ENCODE data around the gene IGF2BP3.

IGF2BP3 gene

DNA sequence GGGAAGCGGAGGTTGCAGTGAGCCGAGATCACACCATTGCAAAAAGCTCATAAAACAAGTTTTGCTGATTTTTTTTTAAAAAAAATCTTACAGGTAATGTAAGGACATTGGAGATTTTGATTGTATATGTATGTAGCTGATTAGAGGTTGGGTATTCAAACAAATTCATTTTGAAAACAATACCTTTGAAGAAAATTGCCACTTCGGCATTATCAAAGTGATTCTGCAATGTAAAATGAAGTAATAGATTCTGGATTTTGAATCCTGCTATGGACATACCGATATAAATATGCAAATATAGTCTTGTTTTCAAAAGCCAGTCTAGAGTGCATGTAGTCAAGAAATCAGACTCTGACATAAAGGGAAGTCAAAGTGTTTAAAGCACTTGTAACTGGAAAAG lies 12.4 kb upstream of the IGF2BP3 start:
- no peak for TF ChIP-seq POLR2AphosphoS5 (IDR thresholded peaks at IDR 0.05; ENCODE audit: low read depth, low read length)
- TF ChIP-seq TAF1 (IDR thresholded peaks at IDR 0.05; ENCODE audit: low read depth, low read length) = no peak
- FAIRE-seq = no peak

DNA sequence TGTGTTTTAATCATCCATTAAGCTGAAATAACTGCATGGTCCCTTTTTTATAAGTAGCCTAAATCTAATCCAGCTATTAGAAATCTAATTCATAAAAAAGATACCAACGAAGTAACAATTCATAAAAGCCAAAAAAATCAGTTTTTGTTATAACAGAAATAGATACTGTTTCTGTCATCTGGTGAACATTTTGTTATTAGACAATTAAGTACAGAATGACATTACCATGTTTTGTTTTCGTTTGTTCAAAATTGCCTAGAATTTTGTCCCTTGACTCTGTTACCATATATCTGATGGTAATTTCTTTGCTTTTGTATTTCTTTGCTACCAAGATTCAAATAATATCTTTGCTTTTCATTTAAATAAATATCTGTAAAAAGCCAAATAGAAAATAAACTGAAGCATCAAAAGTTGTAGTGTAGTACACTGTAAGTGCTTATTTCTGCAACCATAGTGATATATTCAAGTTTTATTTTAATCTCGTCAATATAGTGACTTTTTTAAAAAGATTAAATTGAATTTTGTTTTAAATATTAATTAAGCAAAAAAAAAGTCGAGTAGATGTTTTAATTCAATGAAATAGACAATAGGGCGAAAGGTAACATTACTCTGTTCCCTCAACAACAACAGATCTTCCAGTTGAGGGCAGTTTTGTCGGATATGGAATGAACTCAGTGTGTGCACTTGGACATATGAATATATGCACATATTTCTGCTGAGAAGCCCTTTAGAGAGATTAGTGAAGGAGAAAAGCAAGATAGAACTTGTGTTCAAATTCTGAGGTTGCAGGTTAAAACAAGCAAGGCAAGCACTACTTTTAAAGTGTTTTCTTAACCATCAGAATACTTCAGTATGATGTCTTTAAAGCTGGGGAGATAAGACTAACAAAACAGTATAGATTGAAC lies 7.9 kb upstream of the IGF2BP3 start:
- peak; percentile 58 for FAIRE-seq
- TF ChIP-seq SPI1 (IDR thresholded peaks at IDR 0.05; ENCODE audit: low read depth, low read length) (no peak), PAX5 (IDR thresholded peaks at IDR 0.05; ENCODE audit: insufficient read depth, low read length, severe bottlenecking) (no peak), POU2F2 (IDR thresholded peaks at IDR 0.05; ENCODE audit: low read depth, low read length) (no peak), TAF1 (IDR thresholded peaks at IDR 0.05; ENCODE audit: low read depth, low read length) (no peak), POLR2A (IDR thresholded peaks at IDR 0.05; ENCODE audit: low read depth, low read length) (no peak), POLR2AphosphoS5 (IDR thresholded peaks at IDR 0.05; ENCODE audit: low read depth, low read length) (no peak)
- DNase-seq (ENCODE audit: insufficient read length, low spot score) = no peak

More for the DNA sequence above, 12.4 kb upstream of the IGF2BP3 start:
- no peak for DNase-seq (ENCODE audit: insufficient read length, low spot score)

DNA sequence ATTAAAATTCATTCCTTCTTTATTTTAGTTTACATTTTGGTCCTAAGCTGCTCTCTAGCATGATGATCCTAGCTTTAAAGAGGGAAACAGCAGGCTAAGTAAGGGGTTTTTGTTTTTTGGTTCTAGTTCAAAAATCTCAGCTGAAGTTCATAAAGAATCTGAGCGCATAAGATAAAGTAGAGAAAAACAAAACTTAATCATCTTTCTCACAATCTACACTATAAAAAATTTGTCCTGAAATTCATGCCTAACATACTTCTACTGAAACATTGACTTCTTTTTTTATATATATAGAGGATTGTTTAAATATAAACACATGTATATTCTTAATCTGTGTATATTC lies 6.8 kb upstream of the IGF2BP3 start:
- FAIRE-seq = no peak
- no peak for TF ChIP-seq SPI1 (IDR thresholded peaks at IDR 0.05; ENCODE audit: low read depth, low read length)
- TF ChIP-seq POLR2A (IDR thresholded peaks at IDR 0.05; ENCODE audit: low read depth, low read length) = no peak
- TF ChIP-seq PAX5 (IDR thresholded peaks at IDR 0.05; ENCODE audit: insufficient read depth, low read length, severe bottlenecking) = no peak
- no peak for TF ChIP-seq POLR2AphosphoS5 (IDR thresholded peaks at IDR 0.05; ENCODE audit: low read depth, low read length)
- TF ChIP-seq TAF1 (IDR thresholded peaks at IDR 0.05; ENCODE audit: low read depth, low read length) = no peak
- TF ChIP-seq POU2F2 (IDR thresholded peaks at IDR 0.05; ENCODE audit: low read depth, low read length) = no peak
- DNase-seq (ENCODE audit: insufficient read length, low spot score) = no peak

DNA sequence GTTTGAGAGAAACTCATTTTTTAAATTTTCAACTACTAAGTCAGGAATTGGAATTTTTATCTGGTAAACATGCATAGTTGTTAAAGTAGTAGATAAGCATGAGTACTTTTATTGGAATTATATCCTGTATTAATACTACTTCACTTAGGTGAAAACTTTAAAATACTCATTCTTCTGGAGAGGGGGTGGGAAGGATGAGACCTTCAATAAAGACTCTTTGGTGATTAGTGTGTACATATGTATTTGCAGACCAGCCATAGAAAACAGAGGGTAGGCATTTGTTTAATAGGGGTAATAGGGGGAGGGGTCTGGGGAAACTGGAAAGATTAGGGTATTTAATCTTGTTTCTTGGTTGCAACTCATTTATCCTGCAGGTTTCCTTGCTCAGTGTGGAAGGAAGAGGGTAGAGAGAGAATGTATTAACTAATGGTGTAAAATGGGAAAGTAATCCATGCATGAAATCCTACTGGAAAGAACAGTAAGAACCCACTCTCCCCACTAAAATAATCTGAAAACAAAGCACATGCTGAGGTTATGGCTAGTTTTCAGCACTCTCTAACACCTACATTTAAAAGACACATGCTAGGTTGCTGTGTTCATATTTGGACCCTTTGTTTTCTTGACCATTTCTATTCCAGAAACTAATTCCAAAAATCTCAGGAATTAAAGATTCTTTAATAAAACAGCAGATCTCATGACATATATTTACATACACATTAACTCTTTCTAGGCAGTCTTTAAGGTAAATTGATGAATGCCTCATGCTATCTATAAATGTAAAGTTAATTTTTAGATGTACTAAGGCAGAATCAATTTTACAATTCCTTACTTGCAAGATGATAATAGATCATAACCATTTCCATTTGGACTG lies 6.2 kb upstream of the IGF2BP3 start:
- TF ChIP-seq SPI1 (IDR thresholded peaks at IDR 0.05; ENCODE audit: low read depth, low read length) (no peak), POLR2A (IDR thresholded peaks at IDR 0.05; ENCODE audit: low read depth, low read length) (peak; percentile 38; the same call in 1 of the 2 replicates), TAF1 (IDR thresholded peaks at IDR 0.05; ENCODE audit: low read depth, low read length) (no peak)
- FAIRE-seq (peak; percentile 38), DNase-seq (ENCODE audit: insufficient read length, low spot score) (no peak)

DNA sequence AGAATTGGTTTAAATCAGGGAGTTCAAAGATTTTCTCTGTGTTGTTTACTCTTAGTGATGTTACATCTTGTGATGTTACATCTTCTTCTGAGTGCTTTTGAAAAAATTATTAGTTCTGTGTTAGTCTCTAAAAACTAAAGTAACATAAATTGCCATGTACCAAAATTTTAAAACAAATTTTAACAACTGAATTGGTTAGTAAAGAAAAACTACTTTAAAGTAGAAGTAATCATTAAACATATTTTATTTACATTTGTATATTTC lies 5.2 kb upstream of the IGF2BP3 start:
- DNase-seq (ENCODE audit: insufficient read length, low spot score) (no peak), FAIRE-seq (no peak)
- no peak for TF ChIP-seq POLR2AphosphoS5 (IDR thresholded peaks at IDR 0.05; ENCODE audit: low read depth, low read length)

DNA sequence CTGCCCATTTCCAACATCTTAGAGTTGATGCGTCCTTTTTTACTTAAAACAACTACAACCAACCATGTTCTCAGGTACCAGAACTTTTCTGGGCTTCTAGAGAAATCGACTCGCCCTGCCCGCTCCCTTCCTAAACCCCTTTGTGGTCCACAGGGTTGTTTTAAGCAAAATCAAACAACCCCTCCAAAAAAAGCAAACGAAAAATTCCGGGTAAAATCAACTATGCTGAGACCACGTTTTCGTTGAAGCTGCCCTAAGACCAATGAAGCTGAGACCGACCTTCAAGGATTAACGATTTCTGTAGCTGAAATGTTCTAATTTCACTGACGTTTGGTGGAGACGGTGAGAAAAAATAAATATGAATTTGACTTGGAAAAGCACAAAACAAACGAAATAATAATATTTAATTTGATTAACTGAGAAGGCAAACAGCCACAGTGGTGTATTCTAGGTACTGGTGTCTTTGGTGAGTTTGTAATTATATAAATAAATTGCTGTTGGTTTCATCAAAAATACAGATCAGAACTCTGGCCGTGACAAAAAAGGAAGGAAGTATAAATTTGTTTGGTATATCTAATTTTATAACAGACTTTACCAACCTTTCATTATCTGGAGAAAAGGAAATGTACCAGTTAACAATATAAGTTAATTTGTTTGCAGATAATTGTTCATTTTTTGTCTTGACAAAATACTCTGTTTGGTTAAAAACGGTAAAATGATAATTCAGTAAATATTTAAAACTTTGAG lies 4.7 kb upstream of the IGF2BP3 start:
- TF ChIP-seq POLR2AphosphoS5 (IDR thresholded peaks at IDR 0.05; ENCODE audit: low read depth, low read length) (no peak), PAX5 (IDR thresholded peaks at IDR 0.05; ENCODE audit: insufficient read depth, low read length, severe bottlenecking) (no peak), POLR2A (IDR thresholded peaks at IDR 0.05; ENCODE audit: low read depth, low read length) (no peak), POU2F2 (IDR thresholded peaks at IDR 0.05; ENCODE audit: low read depth, low read length) (no peak), TAF1 (IDR thresholded peaks at IDR 0.05; ENCODE audit: low read depth, low read length) (no peak), SPI1 (IDR thresholded peaks at IDR 0.05; ENCODE audit: low read depth, low read length) (no peak)
- DNase-seq (ENCODE audit: insufficient read length, low spot score) (no peak), FAIRE-seq (no peak)

DNA sequence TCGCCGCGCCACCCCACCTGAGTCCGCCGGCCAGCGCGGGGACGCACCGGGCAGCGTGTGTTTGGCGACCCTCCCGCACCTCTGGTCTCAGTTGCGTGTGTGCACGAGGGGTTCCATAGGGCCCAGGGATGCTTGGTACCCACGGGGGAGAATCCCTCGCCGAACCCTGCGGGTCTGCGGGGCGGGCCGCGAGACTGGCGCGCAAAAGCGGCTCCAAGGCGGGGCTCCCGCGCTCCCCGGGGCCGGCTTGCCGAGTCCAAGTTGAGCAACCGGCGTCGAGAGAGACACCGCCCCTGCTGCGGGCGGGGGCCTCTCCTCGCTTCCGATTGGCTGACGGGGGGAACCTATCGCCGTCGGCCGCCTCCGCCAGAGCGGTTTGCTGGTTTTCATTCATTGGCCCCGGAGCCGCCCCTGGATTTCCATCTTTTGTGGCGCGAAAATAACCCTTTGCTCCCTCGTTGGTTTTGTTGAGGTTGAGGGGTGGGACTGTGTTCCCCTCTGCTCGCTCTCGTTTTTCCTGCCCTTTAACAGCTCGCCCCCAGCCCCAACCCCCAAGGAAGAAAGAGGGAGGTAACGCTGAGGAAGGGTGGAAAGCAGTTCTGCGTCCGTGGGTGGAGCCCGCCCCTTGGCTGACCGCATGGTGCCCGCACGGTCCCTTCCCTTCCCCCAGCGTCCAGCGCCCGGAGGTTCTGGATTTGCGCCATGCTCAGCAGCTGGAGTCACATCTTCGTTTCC lies 4.0 kb upstream of the IGF2BP3 start:
- DNase-seq (ENCODE audit: insufficient read length, low spot score) = peak; percentile 72
- TF ChIP-seq POU2F2 (IDR thresholded peaks at IDR 0.05; ENCODE audit: low read depth, low read length) = no peak; the same call in none of the 2 replicates
- TF ChIP-seq POLR2A (IDR thresholded peaks at IDR 0.05; ENCODE audit: low read depth, low read length) = peak; percentile 67; the same call in 1 of the 2 replicates
- 0 out of 2 replicates have a peak, but pooled peaks have one; percentile 12 for TF ChIP-seq SPI1 (IDR thresholded peaks at IDR 0.05; ENCODE audit: low read depth, low read length)
- TF ChIP-seq POLR2AphosphoS5 (IDR thresholded peaks at IDR 0.05; ENCODE audit: low read depth, low read length) = peak; percentile 74
- TF ChIP-seq TAF1 (IDR thresholded peaks at IDR 0.05; ENCODE audit: low read depth, low read length) = peak; percentile 55; the same call in 1 of the 2 replicates
- FAIRE-seq = peak; percentile 98

DNA sequence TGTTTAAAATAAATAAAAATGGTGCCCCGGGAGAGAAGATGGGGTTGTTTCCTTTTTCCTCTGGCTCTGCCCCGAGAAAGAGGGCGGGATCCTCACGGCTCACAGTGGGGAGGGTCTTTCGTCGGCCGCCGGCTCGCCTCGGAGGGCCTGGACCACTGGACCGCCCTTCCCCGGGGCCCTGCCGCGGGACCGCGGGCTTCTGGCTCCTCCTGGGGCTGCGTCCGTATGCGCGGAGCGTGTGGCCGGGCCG lies 3.5 kb upstream of the IGF2BP3 start:
- TF ChIP-seq SPI1 (IDR thresholded peaks at IDR 0.05; ENCODE audit: low read depth, low read length) (no peak), POLR2AphosphoS5 (IDR thresholded peaks at IDR 0.05; ENCODE audit: low read depth, low read length) (no peak), POLR2A (IDR thresholded peaks at IDR 0.05; ENCODE audit: low read depth, low read length) (no peak), POU2F2 (IDR thresholded peaks at IDR 0.05; ENCODE audit: low read depth, low read length) (no peak), TAF1 (IDR thresholded peaks at IDR 0.05; ENCODE audit: low read depth, low read length) (no peak), PAX5 (IDR thresholded peaks at IDR 0.05; ENCODE audit: insufficient read depth, low read length, severe bottlenecking) (no peak)
- no peak for FAIRE-seq
- no peak for DNase-seq (ENCODE audit: insufficient read length, low spot score)

Measured in GM12891 (cell line).